PFSK-1 (cell line): Measurements from ENCODE around the gene MAGI2.

Experiments used
- FOXP2 ChIP-seq: optimal IDR thresholded peaks from 2 replicates; pipeline ENCODE3; 2011; ENCODE audit warnings: borderline replicate concordance, control low read depth, inconsistent platforms; ENCODE audit not compliant: insufficient read depth; ENCODE audit errors: extremely low read length, extremely low read depth
- POLR2AphosphoS5 ChIP-seq: IDR thresholded peaks from 2 replicates; pipeline ENCODE4 v1.6.1; 2012; ENCODE audit warnings: low read depth, mild to moderate bottlenecking, control low read depth, low read length, moderate library complexity
- REST ChIP-seq, 2 experiments: IDR thresholded peaks; 2 replicates each; pipeline versions ENCODE4 v1.6.1 to v1.8.0; 2011 to 2012; ENCODE audit warnings: low read depth in 2 of 2, low read length in 2 of 2, control low read depth in 1 of 2, inconsistent platforms in 1 of 2, mild to moderate bottlenecking in 1 of 2, moderate library complexity in 1 of 2; ENCODE audit not compliant: insufficient read depth in 1 of 2
- TAF1 ChIP-seq: IDR thresholded peaks from 2 replicates; pipeline ENCODE4 v1.6.1; 2012; ENCODE audit warnings: low read length, control low read depth, borderline replicate concordance; ENCODE audit not compliant: insufficient read depth

GRCh38 chr7:77993838-77994237 lies 1459.6 kb downstream of the MAGI2 start:
- TF ChIP-seq POLR2AphosphoS5 (no peak), REST (IDR thresholded peaks at IDR 0.05; ENCODE audit: insufficient read depth in 1 of 2, low read depth in 2 of 2, low read length in 2 of 2) (no peak), TAF1 (no peak), FOXP2 (no peak)
